Kidney tubule cell (primary cell): ENCODE data around the gene PHPT1.
"Not testable (repeated sequence)": the region's sequence is repeated elsewhere in the genome, so short reads cannot be mapped to it uniquely, and the experiment has no call there.

ENCODE experiments used
- DNase-seq: peaks from one replicate; pipeline ENCODE4 v3.0.0-alpha.2; 2018; ENCODE audit warnings: low spot score

The PHPT1 gene

DNA sequence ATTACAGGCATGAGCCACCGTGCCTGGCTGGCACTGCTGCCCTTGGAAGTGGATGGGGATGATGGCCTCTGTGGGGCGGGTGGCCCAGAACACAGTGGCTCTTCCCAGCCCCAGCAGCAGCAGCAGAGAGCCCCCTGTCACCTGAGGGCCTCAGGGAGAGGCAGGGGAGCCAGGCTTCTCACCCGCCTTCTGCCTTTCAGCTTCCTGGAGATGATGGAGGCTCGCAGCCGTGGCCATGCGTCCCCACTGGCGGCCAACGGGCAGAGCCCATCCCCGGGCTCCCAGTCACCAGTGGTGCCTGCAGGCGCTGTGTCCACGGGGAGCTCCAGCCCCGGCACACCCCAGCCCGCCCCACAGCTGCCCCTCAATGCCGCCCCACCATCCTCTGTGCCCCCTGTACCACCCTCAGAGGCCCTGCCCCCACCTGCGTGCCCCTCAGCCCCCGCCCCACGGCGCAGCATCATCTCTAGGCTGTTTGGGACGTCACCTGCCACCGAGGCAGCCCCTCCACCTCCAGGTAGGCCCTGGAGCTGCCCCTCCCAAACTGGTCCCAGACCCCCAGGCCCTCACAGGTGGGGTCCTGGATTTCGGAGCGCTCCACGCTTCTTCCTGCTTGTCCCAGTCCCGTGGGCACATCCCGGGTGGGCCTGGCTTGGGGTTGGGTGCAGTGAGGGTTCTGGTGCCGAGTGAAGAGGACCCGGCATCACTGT lies 11.9 kb upstream of the PHPT1 start:
- no peak for DNase-seq

DNA sequence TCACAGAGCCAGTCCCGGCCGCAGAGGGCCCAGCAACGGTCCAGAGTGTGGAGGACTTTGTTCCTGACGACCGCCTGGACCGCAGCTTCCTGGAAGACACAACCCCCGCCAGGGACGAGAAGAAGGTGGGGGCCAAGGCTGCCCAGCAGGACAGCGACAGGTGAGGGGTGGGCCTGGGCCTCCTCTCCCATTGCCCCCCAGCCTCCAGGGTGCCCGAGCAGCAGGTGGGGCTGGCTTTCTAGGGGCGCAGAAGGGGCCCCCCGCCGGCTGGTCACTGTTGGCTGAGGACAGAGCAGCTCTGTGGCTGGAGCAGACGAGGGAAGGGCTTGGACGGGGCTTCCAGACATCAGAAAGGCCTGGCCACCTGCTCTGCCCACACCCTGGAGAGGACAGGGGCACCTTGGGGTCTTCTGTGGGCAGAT lies 11.3 kb upstream of the PHPT1 start:
- DNase-seq, result not testable (repeated sequence)

DNA sequence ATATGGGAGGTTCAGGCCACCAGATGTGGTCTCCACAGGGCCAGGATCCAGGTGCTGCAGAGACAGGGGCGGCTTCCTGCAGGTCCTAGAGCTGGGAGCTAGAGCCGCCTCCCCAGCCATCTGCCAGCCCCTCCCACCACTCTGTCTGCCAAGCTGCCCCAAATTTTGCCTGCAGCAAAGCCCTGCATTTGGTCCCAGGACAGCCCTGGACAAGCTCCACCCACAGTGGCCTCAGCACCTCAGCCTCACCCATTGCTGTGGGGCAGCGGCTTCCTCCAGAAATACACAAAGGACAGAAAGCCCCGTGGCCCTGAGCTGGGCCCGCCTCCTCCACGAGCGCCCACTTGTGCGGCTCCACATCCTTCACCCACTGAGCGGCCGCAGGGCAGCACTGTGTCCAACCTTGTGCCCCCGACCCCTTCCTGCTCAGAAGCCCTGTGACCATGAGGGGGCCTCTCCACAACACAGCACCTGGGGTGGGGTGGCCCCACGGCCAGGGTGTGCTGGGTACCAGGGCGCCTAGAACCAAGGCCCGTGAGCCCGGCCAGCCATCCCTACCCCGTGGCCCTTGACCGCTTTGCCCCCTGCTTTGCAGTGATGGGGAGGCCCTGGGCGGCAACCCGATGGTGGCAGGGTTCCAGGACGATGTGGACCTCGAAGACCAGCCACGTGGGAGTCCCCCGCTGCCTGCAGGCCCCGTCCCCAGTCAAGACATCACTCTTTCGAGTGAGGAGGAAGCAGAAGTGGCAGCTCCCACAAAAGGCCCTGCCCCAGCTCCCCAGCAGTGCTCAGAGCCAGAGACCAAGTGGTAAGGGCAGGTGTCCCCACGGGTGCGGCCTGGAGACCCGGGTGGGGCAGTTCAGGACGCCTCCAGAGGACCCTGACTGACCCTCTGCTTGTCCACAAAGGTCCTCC lies 10.6 kb upstream of the PHPT1 start:
- DNase-seq, result no peak

DNA sequence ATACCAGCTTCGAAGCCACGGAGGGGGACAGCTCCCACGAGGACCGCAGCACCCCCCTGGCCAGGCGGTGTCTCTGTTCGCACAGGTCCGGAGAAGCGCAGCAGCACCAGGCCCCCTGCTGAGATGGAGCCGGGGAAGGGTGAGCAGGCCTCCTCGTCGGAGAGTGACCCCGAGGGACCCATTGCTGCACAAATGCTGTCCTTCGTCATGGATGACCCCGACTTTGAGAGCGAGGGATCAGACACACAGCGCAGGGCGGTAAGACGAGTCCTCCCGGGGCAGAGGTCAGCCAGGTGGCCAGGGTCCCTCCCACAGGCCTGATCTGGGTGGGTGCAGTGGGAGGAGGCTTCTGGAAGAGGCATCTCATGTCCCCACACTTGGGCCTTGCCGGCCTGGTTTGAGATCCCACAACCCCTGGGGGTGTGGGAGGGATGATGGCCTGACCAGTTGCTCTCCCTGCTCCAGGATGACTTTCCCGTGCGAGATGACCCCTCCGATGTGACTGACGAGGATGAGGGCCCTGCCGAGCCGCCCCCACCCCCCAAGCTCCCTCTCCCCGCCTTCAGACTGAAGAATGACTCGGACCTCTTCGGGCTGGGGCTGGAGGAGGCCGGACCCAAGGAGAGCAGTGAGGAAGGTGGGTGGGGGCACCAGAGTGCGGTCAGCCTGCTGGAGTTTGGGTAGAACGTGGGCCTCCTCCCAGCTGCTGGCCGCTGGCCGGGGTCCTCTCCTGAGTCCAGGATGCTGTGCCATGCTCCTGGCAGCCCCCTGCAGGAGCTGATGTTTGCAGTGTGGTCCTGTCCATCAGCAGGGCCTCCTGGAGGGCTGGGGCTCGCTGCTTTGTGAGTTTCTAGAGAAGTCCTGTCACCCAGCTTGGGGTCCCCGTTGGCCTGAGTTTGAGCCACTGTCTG lies 9.7 kb upstream of the PHPT1 start:
- DNase-seq, result no peak

DNA sequence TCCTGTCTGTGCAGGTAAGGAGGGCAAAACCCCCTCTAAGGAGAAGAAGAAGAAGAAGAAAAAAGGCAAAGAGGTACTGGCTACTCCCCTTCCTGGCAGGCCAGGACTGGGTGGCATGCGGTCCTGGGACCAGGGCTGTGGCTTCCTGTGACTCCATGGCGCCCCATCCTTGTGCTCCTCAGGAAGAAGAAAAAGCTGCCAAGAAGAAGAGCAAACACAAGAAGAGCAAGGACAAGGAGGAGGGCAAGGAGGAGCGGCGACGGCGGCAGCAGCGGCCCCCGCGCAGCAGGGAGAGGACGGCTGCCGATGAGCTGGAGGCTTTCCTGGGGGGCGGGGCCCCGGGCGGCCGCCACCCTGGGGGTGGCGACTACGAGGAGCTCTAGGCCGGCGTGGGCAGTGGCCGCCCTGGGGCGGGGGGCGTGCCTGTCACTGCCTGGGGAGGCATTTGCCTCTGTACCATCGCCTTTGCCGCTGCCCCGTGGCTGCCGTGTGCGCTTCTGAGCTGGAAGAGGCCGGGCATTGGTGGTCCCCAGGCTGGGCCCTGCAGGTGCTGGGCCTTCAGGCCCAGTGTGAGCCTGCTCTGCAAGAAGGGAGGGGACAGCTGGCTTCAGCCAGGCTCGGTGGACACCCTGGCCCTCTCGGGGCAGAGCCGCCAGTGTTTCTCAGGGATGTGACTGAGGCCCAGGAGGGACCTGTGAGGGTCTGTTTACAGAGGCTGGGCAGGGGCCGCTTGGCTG lies 8.9 kb upstream of the PHPT1 start:
- DNase-seq, result no peak

DNA sequence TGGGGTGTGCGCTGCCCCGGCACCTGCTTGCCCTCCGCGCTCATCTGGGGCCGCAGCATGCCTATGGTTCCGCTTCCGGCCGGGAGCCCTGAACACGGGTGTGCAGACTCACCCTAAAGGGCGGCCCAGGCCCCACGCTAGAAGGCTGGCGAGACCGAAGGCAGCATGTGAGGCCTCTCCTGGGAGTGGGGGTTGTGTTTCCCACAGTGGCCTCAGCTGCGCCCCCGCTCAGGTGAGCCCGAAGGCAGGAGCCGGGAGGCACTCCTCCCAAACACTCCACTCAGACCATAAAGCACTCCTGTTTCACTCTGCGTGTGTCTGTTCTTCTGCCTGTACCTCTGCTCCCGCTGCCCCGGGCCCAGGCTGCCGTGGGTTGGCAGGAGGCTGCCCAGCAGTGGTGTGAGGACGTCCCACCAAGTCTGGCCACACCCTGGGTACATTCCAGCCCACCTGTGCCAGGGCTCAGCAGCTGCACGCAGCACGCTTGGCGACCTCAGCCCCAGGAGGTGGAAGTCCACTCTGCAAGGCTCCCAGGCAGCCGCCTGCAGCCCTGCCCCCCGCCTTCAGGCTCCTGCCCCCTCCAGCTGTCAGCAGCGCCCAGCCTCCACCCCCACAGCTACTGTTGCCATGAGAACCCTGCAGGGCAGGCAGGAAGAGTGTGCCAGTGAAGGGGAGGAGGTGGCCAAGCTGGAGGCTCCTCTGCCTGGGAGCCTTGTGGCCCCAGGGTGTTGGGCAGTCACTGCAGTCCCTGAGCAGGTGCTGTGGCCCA lies 8.1 kb upstream of the PHPT1 start:
- peak; percentile 79 for DNase-seq

DNA sequence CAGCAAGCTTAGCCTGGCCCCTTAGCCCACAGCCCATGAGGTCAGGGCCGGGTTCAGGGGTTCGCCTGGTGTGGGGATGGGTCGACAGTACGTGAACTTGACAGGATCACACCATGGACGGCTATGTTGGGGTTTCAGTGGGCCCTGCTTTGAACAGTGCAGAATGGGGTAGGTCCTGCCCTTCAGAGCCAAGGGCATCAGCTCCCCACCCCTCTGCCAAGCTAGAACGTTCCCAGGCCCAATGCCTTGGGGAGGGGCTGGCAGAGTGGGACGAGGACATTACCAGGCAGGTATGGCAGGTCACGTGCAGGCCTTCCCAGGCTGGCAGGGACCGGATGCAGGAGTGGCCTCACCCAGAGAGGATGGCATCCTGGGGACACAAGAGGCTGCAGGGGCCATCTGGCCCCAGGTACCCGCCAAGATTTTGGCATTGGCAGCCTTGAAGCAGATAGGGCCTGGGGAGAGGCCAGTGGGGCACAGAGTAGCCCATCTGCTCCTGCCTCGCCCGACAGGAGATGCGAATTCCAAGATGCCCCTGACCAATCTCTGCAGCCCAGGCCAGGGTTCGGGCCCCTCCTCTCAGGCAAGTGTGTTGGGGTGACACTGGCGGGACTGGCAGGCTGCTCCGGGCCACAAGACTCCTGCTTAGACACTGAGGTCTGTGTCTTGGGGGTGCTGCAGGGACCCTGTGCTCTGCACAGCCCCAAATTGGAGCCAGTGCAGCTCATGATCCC lies 7.4 kb upstream of the PHPT1 start:
- not testable (repeated sequence) for DNase-seq

DNA sequence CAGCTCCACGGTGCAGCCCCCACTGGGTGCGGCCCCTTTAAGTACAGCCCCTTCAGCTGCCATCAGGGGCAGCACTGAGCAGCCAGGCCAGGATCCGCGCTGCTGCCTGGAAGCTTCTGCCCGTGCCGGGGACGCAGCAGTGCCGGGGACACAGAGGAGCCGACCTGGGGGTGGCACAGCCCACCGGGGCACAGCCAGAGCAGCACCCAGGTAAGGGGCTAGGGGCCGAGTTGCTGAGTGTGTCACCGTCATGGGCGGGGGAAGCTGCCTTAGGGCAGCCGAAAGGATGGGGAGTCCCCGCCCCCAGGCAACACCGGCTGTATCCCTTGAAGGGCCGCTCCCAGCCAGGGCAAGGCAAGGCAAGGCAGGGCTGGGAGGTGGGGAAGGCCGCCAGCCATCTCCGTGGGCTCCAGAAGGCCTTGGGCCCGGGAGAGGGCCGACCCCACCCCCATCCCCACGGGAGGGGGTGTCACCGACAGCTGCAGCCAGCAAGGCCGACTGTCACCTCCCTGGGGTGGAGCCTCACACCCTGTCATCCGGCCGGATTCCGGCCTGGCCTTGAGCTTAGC lies 6.7 kb upstream of the PHPT1 start, which contains the start of gene AJM1:
Gene AJM1, plus strand, starts transcription at position 99 of the 569 bp plus-strand sequence. CDS start 1,937 bp downstream, outside the sequence.
- peak; percentile 78 for DNase-seq

DNA sequence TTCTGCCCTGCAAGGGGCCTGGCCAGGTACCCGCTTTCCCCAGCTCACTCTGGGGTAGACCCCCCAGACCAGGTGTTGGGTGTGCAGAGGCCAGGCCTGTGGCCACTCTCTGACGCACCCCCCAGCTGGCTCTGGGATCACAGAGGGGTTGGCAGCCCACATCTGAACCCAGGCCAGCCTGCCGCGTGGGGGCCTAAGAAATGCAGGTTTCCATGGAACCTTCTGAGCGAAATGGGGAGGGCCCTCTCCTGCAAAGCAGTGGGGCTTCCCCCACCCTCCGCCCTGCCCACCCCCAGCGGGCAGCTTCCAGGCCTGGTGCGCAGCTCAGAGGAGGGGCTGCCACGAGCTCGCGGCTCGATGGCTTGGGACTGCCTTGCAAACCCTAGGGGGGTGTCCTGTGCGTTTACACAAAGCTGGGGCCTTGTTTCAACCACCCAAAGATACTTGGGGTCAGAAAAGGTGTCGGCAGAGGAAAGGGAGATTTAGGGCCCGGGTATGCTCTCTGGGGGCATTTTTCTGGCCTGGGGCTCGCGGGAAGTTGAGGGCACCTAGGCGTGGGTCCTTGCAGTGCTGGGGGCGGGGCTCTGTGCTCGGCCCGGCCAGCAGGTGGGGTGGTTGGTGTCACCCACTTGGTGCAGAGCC lies 5.9 kb upstream of the PHPT1 start:
- not testable (repeated sequence) for DNase-seq

DNA sequence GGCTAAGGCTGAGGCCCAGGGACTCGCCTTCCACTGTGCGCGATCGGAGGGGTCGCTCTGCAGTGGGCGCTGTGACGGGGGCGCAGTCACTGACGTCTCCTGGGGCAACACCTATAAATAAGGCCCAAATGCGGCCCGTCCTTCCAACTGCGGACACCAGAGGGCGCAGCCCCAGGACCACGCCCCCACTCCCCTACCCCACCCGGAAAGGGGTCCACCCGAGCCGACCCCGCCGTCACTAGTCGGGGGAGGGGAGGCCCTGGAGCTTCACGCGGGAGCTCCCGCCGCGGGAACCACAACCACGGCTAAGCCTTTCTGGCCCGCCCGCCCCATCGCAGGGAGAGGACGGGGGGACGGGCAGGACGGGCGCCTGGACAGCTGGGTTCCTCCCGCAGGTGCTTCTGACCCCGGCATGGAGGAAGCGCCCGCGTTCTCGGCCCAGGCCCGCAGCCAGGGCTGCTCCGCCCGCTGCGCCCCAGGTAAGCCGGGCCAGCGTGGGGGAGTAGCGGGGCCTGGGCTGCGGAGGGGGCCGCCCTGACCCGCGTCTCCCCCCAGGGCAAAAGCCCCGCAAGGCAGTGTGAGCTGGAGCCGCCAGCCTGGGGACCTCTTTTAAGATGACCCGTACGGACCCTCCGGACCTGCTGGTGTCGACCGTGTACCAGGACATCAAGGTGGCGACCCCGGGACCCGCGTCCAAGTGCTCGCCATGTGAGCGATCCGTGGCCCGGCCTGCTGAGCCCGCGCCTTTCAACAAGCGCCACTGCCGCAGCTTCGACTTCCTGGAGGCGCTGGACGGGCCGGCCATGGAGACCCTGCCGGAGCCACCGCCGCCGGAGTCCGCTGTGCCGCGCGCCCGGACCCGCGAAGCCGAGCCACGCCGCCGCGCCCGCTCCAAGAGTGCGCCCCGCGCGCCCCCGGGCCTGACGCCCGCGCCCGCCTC lies 5.1 kb upstream of the PHPT1 start:
- DNase-seq, result not testable (repeated sequence)

DNA sequence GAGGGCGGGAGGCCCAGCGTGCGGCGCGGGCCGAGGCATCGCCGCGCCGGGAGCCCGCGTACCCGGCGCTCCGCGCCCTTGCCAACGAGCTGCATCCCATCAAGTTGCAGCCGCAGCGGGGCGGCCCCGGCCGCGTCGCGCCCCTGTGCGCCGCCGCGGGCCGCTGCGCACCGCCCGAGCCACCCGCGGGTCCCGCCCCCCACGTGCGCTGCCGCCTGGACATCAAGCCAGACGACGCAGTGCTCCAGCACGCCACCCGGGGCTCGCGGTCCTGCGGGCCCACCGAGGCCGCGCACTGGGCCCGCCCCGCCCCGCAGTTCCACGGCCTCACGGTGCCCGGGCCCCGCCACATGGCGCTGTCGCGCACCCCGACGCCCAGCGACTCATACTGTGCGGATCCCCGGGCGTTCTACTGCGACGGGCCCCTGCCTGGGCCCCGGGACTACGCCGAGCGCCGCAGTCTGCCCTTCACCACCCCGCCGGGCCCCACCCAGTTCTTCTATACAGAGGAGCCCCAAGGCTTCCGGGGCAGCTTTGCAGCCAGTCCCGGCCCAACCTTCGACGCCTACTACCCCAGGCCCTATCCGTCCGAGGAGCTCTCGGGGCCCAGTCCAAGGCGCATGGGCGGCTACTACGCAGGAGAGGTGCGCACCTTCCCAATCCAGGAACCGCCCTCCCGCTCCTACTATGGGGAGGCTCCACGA lies 4.3 kb upstream of the PHPT1 start:
- no peak for DNase-seq

DNA sequence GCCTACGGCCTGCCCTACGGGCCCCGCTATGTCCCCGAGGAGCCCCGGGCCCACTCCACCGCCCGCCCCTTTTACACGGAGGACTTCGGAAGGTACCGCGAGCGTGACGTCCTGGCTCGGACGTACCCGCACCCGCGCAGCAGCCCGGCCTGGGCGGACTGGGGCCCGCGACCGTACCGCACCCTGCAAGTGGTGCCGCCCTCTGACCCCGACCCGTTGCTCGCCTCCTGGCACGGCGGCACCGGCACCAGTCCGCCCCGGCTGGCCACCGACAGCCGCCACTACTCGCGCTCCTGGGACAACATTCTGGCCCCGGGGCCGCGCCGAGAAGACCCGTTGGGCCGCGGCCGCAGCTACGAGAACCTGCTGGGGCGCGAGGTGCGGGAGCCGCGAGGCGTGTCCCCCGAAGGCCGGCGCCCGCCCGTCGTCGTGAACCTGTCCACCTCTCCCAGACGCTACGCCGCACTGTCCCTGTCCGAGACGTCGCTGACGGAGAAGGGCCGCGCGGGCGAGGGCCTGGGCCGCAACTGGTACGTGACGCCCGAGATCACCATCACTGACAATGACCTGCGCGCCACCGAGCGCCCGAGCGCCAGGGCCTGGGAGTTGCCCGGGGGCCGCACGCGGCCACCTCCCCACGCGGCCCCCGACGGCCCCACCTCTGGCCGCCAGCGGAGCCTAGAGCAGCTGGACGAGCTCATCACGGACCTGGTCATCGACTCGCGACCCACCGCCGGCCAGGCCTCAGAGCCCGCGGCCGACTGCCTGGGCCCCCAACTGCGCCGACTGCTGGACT lies 3.5 kb upstream of the PHPT1 start:
- DNase-seq, result no peak

DNA sequence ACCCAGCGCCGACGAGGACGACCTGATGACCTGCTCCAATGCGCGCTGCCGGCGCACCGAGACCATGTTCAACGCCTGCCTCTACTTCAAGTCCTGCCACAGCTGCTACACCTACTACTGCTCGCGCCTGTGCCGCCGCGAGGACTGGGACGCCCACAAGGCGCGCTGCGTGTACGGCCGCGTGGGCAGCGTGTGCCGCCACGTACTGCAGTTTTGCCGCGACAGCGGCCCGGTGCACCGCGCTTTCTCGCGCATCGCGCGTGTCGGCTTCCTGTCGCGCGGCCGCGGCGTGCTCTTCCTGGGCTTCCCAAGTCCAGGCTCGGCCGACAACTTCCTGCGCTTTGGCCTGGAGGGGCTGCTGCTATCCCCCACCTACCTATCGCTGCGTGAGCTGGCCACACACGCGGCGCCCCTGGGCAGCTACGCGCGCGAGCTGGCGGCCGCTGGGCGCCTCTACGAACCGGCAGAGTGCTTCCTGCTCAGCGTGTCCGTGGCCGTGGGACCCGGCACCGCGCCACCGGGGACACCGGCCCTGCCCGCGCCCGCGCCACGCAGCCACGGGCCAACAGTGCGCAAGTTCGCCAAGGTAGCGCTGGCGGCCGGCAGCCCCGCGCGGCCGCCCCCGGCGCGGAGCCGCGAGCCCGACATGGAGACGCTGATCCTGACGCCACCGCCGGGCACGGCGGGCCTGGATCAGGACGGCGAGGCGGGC lies 2.7 kb upstream of the PHPT1 start:
- no peak for DNase-seq

DNA sequence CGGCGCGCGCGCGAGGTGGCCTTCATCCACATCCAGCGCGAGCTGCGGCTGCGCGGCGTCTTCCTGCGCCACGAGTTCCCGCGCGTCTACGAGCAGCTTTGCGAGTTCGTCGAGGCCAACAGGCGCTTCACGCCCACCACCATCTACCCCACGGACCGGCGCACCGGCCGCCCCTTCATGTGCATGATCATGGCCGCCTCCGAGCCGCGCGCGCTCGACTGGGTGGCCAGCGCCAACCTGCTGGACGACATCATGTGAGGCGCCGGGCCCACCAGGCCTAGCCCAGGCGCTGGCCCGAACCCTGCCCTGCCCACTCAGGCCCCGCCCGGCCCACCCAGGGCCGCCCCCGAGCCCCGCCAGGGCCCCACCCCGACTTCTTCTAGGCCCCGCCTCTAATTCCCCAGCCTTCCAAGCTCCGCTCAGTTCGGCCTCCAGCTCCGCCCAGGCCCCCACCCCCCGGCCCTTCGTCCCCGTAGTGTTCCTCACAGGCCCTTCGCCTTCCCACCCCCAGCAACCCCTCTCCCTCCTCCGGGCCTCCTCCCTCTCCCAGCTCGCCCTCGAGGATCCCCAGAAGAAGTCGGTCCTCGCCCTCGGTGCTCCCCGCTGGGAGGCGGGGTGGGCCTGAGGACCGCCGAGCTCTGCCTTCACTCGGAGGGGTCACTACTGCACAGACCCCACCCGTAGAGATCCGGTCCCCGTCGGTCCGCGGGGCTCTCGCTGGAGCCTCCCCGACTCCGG lies 2.0 kb upstream of the PHPT1 start:
- peak; percentile 62 for DNase-seq

DNA sequence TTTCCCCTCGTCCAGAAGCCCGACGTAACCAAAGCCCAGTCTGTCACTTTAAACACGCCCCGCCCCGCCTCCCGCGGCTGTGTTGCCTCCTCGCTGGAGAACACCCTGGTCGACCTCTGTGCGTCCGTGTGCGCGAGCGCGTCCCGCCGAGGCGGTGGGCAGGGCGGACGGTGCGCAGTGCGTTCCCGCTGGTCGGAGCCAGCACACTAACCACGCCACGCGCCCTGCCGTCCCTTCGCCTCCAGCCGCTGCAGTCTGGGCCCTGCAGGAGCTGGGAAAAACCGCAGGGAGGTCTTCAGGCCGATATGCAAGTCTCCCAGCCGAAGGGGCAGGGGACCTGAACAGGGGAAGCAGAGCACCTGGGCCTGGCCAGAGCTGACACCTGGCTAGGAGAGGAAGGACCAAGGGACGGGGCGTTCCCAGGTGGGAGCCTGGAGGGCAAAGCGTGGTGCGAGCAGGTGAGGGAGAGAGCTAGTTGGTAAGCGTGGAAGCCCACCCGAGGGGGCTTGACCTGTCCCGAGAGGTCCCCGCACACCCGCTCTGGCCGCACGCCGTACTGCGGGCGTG lies 1.3 kb upstream of the PHPT1 start:
- DNase-seq, result peak; percentile 86
